GM12878 (cell line): ENCODE results near the gene DNAH17. TPM values are rescaled to one million over a fixed set of nuclear protein-coding genes. Genes with fewer than 3 reads are reported as not detected.

Experiments used
- ATAC-seq: fragments of 200-7000 bp; cut with Tn5 transposase; 3 replicates; pipeline ENCODE4 v1.9.1; 2020; ENCODE audit warnings: mild to moderate bottlenecking, moderate library complexity
- BruUV-seq: library from RNA; stranded (reverse); fragments of 400-500 nt; replicated peaks from 2 replicates; lab custom pipeline; 2021; lab: Mats Ljungman, UMichigan
- CTCF ChIA-PET: fragments of 300-600 bp; sonication (Branson Sonifier 250); formaldehyde crosslinking; extraction: SDS; loops from one replicate; lab custom pipeline; 2021; ENCODE audit warnings: inconsistent platforms; lab: Yijun Ruan, JAX
- POLR2A ChIA-PET: fragments of 350-600 bp; formaldehyde crosslinking; extraction: SDS; loops from one replicate; lab custom pipeline; 2021; ENCODE audit warnings: inconsistent platforms; lab: Charles Lee
- RAD21 ChIA-PET: fragments of 300-600 bp; sonication (Branson Sonifier 250); formaldehyde crosslinking; loops from one replicate; lab custom pipeline; 2023; ENCODE audit warnings: antibody characterized with exemption; ENCODE audit not compliant: unreplicated experiment; lab: Charles Lee
- SMC1A ChIA-PET: fragments of 300-600 bp; sonication (Branson Sonifier 250); formaldehyde crosslinking; loops from one replicate; lab custom pipeline; 2023; ENCODE audit not compliant: unreplicated experiment, uncharacterized antibody; lab: Charles Lee
- DNase-seq: peaks from one replicate; pipeline ENCODE4 v3.0.0-alpha.2; 2011; ENCODE audit warnings: low read depth, low spot score
- FAIRE-seq: peaks from 3 replicates; lab custom pipeline; 2011; peaks lifted over from hg19 to GRCh38; lab: Jason Lieb, UNC
- H2AFZ ChIP-seq: 2 replicates; pipeline ENCODE4 v1.6.0; 2011; ENCODE audit warnings: low read depth, low read length, control low read depth; ENCODE audit not compliant: control insufficient read depth
- H3K27ac ChIP-seq: 2 replicates; pipeline ENCODE4 v1.5.1; 2011; ENCODE audit warnings: control low read depth; ENCODE audit not compliant: control insufficient read depth, insufficient read depth
- H3K27me3 ChIP-seq, 2 experiments: replicated peaks in 1 of 2; 2 replicates each; pipeline versions ENCODE4 v1.6.0 to v1.6.1; 2011; ENCODE audit warnings: low read length in 1 of 2; ENCODE audit not compliant: control insufficient read depth in 2 of 2, insufficient read depth in 2 of 2
- H3K36me3 ChIP-seq, 2 experiments: 2 replicates each; pipeline ENCODE4 v1.5.1; 2011; ENCODE audit warnings: low read length in 1 of 2; ENCODE audit not compliant: control insufficient read depth in 2 of 2, insufficient read depth in 2 of 2
- H3K4me1 ChIP-seq: 2 replicates; pipeline ENCODE4 v1.6.1; 2011; ENCODE audit warnings: mild to moderate bottlenecking, low read length, moderate library complexity, mixed read lengths; ENCODE audit not compliant: control insufficient read depth, insufficient read depth
- H3K4me2 ChIP-seq: 2 replicates; pipeline ENCODE4 v1.6.0; 2011; ENCODE audit warnings: control low read depth; ENCODE audit not compliant: control insufficient read depth, insufficient read depth
- H3K4me3 ChIP-seq: fragments of 200-600 bp; sonication (generic); 2 replicates; pipeline ENCODE4 v1.5.1; 2016
- H3K79me2 ChIP-seq: 2 replicates; pipeline ENCODE4 v1.6.0; 2011; ENCODE audit warnings: low read length; ENCODE audit not compliant: control insufficient read depth, insufficient read depth
- H3K9ac ChIP-seq: 2 replicates; pipeline ENCODE4 v1.8.0; 2011; ENCODE audit warnings: low read length, control low read depth, mixed read lengths; ENCODE audit not compliant: control insufficient read depth, insufficient read depth
- H3K9me3 ChIP-seq: replicated peaks from 3 replicates; pipeline ENCODE4 v1.5.1; 2011; ENCODE audit warnings: mild to moderate bottlenecking, low read length; ENCODE audit not compliant: control insufficient read depth, insufficient read depth
- H4K20me1 ChIP-seq: 2 replicates; pipeline ENCODE4 v1.6.0; 2011; ENCODE audit not compliant: control insufficient read depth, insufficient read depth
- BRCA1 ChIP-seq: IDR thresholded peaks from 2 replicates; pipeline ENCODE4 v1.6.1; 2011; ENCODE audit warnings: low read depth, low read length, improper control_type of control experiment
- CHD4 ChIP-seq: fragments of 200-600 bp; sonication (generic); IDR thresholded peaks from 2 replicates; pipeline ENCODE4 v1.6.1; 2016; ENCODE audit warnings: mild to moderate bottlenecking
- CREB1 ChIP-seq: IDR thresholded peaks from 2 replicates; pipeline ENCODE4 v1.6.1; 2012; ENCODE audit warnings: low read depth, mild to moderate bottlenecking, inconsistent platforms
- HDAC6 ChIP-seq: fragments of 200-600 bp; sonication (generic); IDR thresholded peaks from one replicate; pipeline ENCODE4 v1.8.0; 2017; ENCODE audit warnings: antibody characterized with exemption; ENCODE audit not compliant: unreplicated experiment
- HDGF ChIP-seq: fragments of 450-650 bp; IDR thresholded peaks from 2 replicates; pipeline ENCODE4 v1.6.1; 2016; ENCODE audit warnings: antibody characterized with exemption
- IRF4 ChIP-seq: IDR thresholded peaks from 2 replicates; pipeline ENCODE4 v1.6.1; 2011; ENCODE audit warnings: low read depth, low read length
- MEF2A ChIP-seq: IDR thresholded peaks from 2 replicates; pipeline ENCODE4 v1.6.1; 2011; ENCODE audit warnings: low read depth, mild to moderate bottlenecking, low read length, moderate library complexity; ENCODE audit not compliant: insufficient read depth
- MYB ChIP-seq: fragments of 150-350 bp; IDR thresholded peaks from 2 replicates; pipeline ENCODE4 v1.6.1; 2014; ENCODE audit warnings: mild to moderate bottlenecking, low read depth, low read length, borderline replicate concordance
- NFYB ChIP-seq: IDR thresholded peaks from 2 replicates; pipeline ENCODE4 v1.6.1; 2011; ENCODE audit warnings: low read depth, mild to moderate bottlenecking, low read length, improper control_type of control experiment, moderate library complexity; ENCODE audit not compliant: insufficient read depth
- PML ChIP-seq: IDR thresholded peaks from 2 replicates; pipeline ENCODE4 v1.6.1; 2012; ENCODE audit warnings: low read length, inconsistent platforms
- POLR2A ChIP-seq: IDR thresholded peaks from 2 replicates; pipeline ENCODE4 v1.6.1; 2011; ENCODE audit warnings: low read depth, mild to moderate bottlenecking, low read length
- RAD51 ChIP-seq: fragments of 450-650 bp; IDR thresholded peaks from 2 replicates; pipeline ENCODE4 v1.6.1; 2016; ENCODE audit warnings: moderate library complexity, mild to moderate bottlenecking, inconsistent platforms
- RELA ChIP-seq: fragments of 450-650 bp; IDR thresholded peaks from 2 replicates; pipeline ENCODE4 v1.8.0; 2014; ENCODE audit warnings: borderline replicate concordance; ENCODE audit not compliant: partially characterized antibody
- SIN3A ChIP-seq: IDR thresholded peaks from 2 replicates; pipeline ENCODE4 v1.6.1; 2012; ENCODE audit warnings: low read depth, low read length, improper control_type of control experiment
- SPI1 ChIP-seq: IDR thresholded peaks from 2 replicates; pipeline ENCODE4 v1.6.1; 2011; ENCODE audit warnings: low read depth, mild to moderate bottlenecking, low read length, moderate library complexity, borderline replicate concordance; ENCODE audit not compliant: insufficient read depth
- SUZ12 ChIP-seq: fragments of 200-600 bp; sonication (generic); IDR thresholded peaks from one replicate; pipeline ENCODE4 v1.6.1; 2018; ENCODE audit warnings: antibody characterized with exemption, mild to moderate bottlenecking; ENCODE audit not compliant: unreplicated experiment
- TCF12 ChIP-seq: IDR thresholded peaks from 2 replicates; pipeline ENCODE4 v1.6.1; 2011; ENCODE audit warnings: low read depth, mild to moderate bottlenecking, low read length
- TCF7 ChIP-seq: IDR thresholded peaks from 2 replicates; pipeline ENCODE4 v1.6.1; 2014; ENCODE audit warnings: antibody characterized with exemption, borderline replicate concordance
- YBX1 ChIP-seq: fragments of 450-650 bp; IDR thresholded peaks from 2 replicates; pipeline ENCODE4 v1.6.1; 2016; ENCODE audit warnings: antibody characterized with exemption
- YY1 ChIP-seq: IDR thresholded peaks from 2 replicates; pipeline ENCODE4 v1.6.1; 2011; ENCODE audit warnings: low read depth, mild to moderate bottlenecking, low read length
- WGBS: methylation state at CpG from one replicate; pipeline ENCODE4 v1.1.6; 2016; ENCODE audit warnings: low lambda C conversion rate; ENCODE audit not compliant: insufficient replicate concordance, insufficient coverage; ENCODE audit errors: missing lambda C conversion rate; 5-methylcytosine and 5-hydroxymethylcytosine counted together
- in situ Hi-C: fragments of 300-500 bp; cut with MboI; formaldehyde crosslinking; loops from 9 replicates; pipeline ENCODE4 v1.14.3; 2018; ENCODE audit warnings: mixed read lengths
- intact Hi-C: fragments of 100-400 bp; cut with micrococcal nuclease; formaldehyde crosslinking; loops from one replicate; pipeline ENCODE4 v1.14.2; 2022; ENCODE audit not compliant: unreplicated experiment
- polyA plus RNA-seq, 11 experiments: library from polyadenylated mRNA; depleted of rRNA in 4 of 11; unstranded in 6 of 11; stranded (reverse) in 5 of 11; fragments of >200 nt; fragmentation: Nextera tagmentation in 4 of 11; fragmentation: Illumina TruSeq in 1 of 11; extraction: Ambion mirVana in 4 of 11; extraction: Trizol in 1 of 11; gene quantifications; 1 replicate in 1 of 11; 2 replicates in 10 of 11; pipeline versions ENCODE4 v1.2.1 to v1.2.3, GENCODE V29; 2011 to 2016; ENCODE audit warnings: inconsistent platforms in 2 of 11, missing spikeins in 2 of 11, low read depth in 1 of 11
- total RNA-seq, 4 experiments: library from RNA; depleted of rRNA in 3 of 4; stranded (reverse); fragments of >200 nt in 3 of 4; fragmentation: Illumina TruSeq in 1 of 4; extraction: Trizol in 1 of 4; gene quantifications; 2 replicates each; pipeline versions ENCODE4 v1.2.1 to v1.2.3, GENCODE V29; 2013 to 2021
- TF ChIP-seq, protein P1 (sequence below): IDR thresholded peaks from 2 replicates; pipeline ENCODE4 v1.6.1; 2011; ENCODE audit warnings: borderline replicate concordance, low read depth, mild to moderate bottlenecking, moderate library complexity, mixed read lengths, low read length; ENCODE audit not compliant: insufficient read depth; ENCODE audit errors: extremely low read length
- TF ChIP-seq, protein P2 (sequence below): IDR thresholded peaks from 2 replicates; pipeline ENCODE4 v1.6.1; 2012; ENCODE audit warnings: low read depth, low read length, improper control_type of control experiment

DNAH17 gene
- total and polyA plus RNA-seq, 10 of the 15 experiments (the other 5 are each of a cell fraction or from before 2014, with no cell fraction given), result 0.16 to 2.9 (median 0.56) TPM

DNA sequence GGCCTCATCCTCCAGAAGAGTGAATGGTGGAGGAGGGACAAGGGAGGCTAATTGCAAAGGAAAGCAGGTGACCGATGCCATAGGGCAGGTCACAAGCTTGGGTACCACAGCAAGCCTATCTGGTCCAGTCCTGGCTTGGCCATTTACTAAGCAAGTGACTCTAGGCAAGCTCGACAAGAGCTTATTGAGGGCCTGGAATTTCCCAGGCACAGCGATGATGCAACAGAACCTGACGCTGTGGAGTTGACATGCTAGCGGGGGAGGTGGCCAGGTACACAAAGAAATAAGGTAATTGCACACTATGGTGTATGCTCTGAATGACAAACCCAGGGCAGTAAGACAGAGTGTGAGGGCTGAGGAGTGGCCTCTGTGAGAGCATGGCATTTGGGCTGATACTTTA is 100.2 kb downstream of the DNAH17 start:
- Histone ChIP-seq H4K20me1 (no peaks in the 10 kb centered on the region), H3K27ac (peak overlapping the region; percentile 91), H3K79me2 (peaks cover 28% of the 10 kb centered on the region), H3K36me3 (0 out of 4 replicates have a peak, but pooled peaks cover 0 to 3% of the 10 kb centered on the region in 2 experiments), H3K27me3 (no peaks in the 10 kb centered on the region), H3K4me2 (no peak overlapping the region; the same call in 1 of the 2 replicates), H3K4me3 (no peak overlapping the region), H3K4me1 (peaks cover 51% of the 10 kb centered on the region), H3K9me3 (peaks cover 31% of the 10 kb centered on the region), H3K9ac (no peak overlapping the region), H2AFZ (no peak overlapping the region)
- ATAC-seq, result no peak
- no peak for DNase-seq
- WGBS, result 42% methylated on average over 5 of the region's 5 CpGs
- POLR2A ChIA-PET, result no interaction called here
- FAIRE-seq, result no peak
- in situ Hi-C loops (no loop called here), intact Hi-C loops (no loop called here)
- no TSS peak for BruUV-seq
- TF ChIP-seq HDAC6 (no peak), NFYB (no peak), YY1 (no peak), POLR2A (no peak), TCF12 (no peak), HDGF (no peak), BRCA1 (no peak), CREB1 (no peak), RAD51 (no peak)
- CTCF ChIA-PET, result no interaction called here
- RAD21 ChIA-PET, result no interaction called here
- SMC1A ChIA-PET, result interaction anchor here (0.6 kb wide), 1 partner anchor 222 kb away, joined by 3 read pairs; no protein-coding TSS in a partner anchor

DNA sequence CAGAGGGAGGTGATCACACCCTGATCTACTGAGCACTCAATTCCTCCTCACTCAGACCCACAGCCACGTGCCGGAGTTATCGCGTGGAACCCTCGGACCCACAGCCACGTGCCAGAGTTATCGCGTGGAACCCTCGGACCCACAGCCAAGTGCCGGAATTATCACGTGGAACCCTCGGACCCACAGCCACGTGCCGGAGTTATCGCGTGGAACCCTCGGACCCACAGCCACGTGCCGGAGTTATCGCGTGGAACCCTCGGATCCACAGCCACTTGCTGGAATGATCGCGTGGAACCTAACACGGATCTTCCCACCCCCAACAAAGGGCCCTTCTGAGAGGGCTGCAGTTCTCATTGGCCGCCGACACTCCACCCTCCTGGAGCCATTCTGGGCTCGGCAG is 101.0 kb downstream of the DNAH17 start:
- intact Hi-C loops (no loop called here), in situ Hi-C loops (no loop called here)
- Histone ChIP-seq H3K27ac (peak overlapping the region; percentile 91), H3K27me3 (no peaks in the 10 kb centered on the region), H3K79me2 (peaks cover 29% of the 10 kb centered on the region), H3K9me3 (peaks cover 31% of the 10 kb centered on the region), H3K9ac (no peak overlapping the region), H4K20me1 (no peaks in the 10 kb centered on the region), H3K4me3 (no peak overlapping the region), H3K36me3 (0 out of 4 replicates have a peak, but pooled peaks cover 0 to 3% of the 10 kb centered on the region in 2 experiments), H3K4me2 (no peak overlapping the region; the same call in 1 of the 2 replicates), H3K4me1 (peaks cover 59% of the 10 kb centered on the region), H2AFZ (no peak overlapping the region)
- ChIA-PET POLR2A (no interaction called here), SMC1A (no interaction called here), CTCF (no interaction called here), RAD21 (no interaction called here)
- ATAC-seq (no peak), FAIRE-seq (no peak), DNase-seq (no peak)
- no TSS peak for BruUV-seq
- 82% methylated on average over 28 of the region's 28 CpGs for WGBS
- TF ChIP-seq, protein P1, sequence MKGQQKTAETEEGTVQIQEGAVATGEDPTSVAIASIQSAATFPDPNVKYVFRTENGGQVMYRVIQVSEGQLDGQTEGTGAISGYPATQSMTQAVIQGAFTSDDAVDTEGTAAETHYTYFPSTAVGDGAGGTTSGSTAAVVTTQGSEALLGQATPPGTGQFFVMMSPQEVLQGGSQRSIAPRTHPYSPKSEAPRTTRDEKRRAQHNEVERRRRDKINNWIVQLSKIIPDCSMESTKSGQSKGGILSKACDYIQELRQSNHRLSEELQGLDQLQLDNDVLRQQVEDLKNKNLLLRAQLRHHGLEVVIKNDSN, result no peak
- TF ChIP-seq SIN3A (no peak), TCF7 (no peak), SPI1 (no peak), PML (no peak), SUZ12 (no peak), TCF12 (no peak), YBX1 (no peak), RELA (no peak), MEF2A (no peak), MYB (no peak), IRF4 (no peak), CHD4 (no peak)
- TF ChIP-seq, protein P2, sequence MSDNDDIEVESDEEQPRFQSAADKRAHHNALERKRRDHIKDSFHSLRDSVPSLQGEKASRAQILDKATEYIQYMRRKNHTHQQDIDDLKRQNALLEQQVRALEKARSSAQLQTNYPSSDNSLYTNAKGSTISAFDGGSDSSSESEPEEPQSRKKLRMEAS, result no peak
